ENCODE data around the gene PLK3.

DNA sequence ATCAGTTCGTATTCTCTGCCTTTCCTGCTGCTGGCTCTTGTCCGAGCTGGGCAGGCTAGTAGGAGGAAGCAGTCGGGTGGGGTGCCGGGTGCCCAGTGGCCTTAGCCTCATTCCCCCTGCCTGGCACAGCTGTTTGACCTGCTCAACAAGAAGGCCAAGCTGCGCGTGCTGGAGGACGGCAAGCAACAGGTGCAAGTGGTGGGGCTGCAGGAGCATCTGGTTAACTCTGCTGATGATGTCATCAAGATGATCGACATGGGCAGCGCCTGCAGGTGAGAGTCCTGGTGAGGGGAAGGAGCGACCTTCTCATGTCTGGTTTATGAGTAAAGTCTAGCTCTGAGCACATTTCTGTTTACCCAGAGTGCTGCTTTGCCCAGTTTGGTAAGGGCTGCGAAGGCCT lies 41.1 kb upstream of the PLK3 start:
- TF ChIP-seq, protein P1, sequence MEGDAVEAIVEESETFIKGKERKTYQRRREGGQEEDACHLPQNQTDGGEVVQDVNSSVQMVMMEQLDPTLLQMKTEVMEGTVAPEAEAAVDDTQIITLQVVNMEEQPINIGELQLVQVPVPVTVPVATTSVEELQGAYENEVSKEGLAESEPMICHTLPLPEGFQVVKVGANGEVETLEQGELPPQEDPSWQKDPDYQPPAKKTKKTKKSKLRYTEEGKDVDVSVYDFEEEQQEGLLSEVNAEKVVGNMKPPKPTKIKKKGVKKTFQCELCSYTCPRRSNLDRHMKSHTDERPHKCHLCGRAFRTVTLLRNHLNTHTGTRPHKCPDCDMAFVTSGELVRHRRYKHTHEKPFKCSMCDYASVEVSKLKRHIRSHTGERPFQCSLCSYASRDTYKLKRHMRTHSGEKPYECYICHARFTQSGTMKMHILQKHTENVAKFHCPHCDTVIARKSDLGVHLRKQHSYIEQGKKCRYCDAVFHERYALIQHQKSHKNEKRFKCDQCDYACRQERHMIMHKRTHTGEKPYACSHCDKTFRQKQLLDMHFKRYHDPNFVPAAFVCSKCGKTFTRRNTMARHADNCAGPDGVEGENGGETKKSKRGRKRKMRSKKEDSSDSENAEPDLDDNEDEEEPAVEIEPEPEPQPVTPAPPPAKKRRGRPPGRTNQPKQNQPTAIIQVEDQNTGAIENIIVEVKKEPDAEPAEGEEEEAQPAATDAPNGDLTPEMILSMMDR (optimal IDR thresholded peaks at IDR 0.05 in 1 of 3, IDR thresholded peaks at IDR 0.05 in 1 of 3, conservative IDR thresholded peaks at IDR 0.05 in 1 of 3; ENCODE audit: extremely low read depth in 1 of 3, insufficient read depth in 2 of 3, low read length in 3 of 3): no peak
- no peak for TF ChIP-seq EZH2 (IDR thresholded peaks at IDR 0.05; ENCODE audit: low read length)
